HFFc6 (cell line): Measurements from ENCODE around the gene SP7. TPM values are rescaled to one million over a fixed set of nuclear protein-coding genes. Genes with fewer than 3 reads are reported as not detected.

Source experiments
- DNase-seq: peaks from one replicate; pipeline ENCODE4 v3.0.0-alpha.2; 2018
- H3K27ac Mint-ChIP-seq: 2 replicates; pipeline ENCODE4 v1.8.0; 2020; ENCODE audit warnings: mild to moderate bottlenecking, mixed read lengths
- H3K27me3 Mint-ChIP-seq: 2 replicates; pipeline ENCODE4 v1.8.0; 2021; ENCODE audit warnings: mild to moderate bottlenecking, moderate library complexity, mixed read lengths; ENCODE audit not compliant: insufficient read depth
- H3K36me3 Mint-ChIP-seq: 2 replicates; pipeline ENCODE4 v1.8.0; 2021; ENCODE audit warnings: low read depth, mixed read lengths
- H3K4me1 Mint-ChIP-seq: 2 replicates; pipeline ENCODE4 v1.8.0; 2020; ENCODE audit warnings: low read depth, mixed read lengths
- H3K4me3 Mint-ChIP-seq: 2 replicates; pipeline ENCODE4 v1.8.0; 2020; ENCODE audit warnings: mild to moderate bottlenecking, moderate library complexity, mixed read lengths
- H3K9me3 Mint-ChIP-seq: 2 replicates; pipeline ENCODE4 v1.8.0; 2020; ENCODE audit warnings: mild to moderate bottlenecking, mixed read lengths
- total RNA-seq, 6 experiments: library from RNA; stranded (reverse); fragmentation: NEBNext Ultra II Directional; extraction: Animal tissue kit (Norgen Biotek cat#: 25700); gene quantifications; 2 replicates in 1 of 6; 3 replicates in 5 of 6; pipeline ENCODE4 v1.2.3, GENCODE V29; 2021
- TF ChIP-seq, protein P1 (sequence below): fragments of 200-600 bp; sonication (generic); IDR thresholded peaks from 2 replicates; pipeline ENCODE4 v1.5.0; 2021; ENCODE audit warnings: antibody characterized with exemption, mild to moderate bottlenecking

Gene SP7
- total RNA-seq, 6 experiments from 2014 or later, result not detected

DNA sequence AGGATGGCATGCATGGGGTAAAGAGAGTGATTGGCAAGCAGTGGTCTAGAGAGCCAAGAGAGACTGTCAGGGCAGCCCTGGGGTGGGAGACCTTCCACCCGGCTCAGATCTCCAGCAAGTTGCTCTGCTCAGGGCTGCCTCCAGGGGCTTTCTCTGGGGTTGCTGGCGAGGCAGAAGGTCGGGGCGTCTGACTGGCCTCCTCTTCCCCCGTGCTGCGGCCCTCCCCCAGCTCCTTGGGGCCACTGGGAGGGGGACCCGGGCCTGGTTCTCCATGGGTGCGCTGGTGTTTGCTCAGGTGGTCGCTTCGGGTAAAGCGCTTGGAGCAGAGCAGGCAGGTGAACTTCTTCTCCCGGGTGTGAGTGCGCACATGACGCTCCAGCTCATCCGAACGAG is 8.1 kb downstream of the SP7 start:
- H3K4me1 Mint-ChIP-seq, result peaks cover 20% of the 10 kb centered on the region
- H3K4me3 Mint-ChIP-seq, result no peak overlapping the region
- DNase-seq, result no peak
- TF ChIP-seq, protein P1, sequence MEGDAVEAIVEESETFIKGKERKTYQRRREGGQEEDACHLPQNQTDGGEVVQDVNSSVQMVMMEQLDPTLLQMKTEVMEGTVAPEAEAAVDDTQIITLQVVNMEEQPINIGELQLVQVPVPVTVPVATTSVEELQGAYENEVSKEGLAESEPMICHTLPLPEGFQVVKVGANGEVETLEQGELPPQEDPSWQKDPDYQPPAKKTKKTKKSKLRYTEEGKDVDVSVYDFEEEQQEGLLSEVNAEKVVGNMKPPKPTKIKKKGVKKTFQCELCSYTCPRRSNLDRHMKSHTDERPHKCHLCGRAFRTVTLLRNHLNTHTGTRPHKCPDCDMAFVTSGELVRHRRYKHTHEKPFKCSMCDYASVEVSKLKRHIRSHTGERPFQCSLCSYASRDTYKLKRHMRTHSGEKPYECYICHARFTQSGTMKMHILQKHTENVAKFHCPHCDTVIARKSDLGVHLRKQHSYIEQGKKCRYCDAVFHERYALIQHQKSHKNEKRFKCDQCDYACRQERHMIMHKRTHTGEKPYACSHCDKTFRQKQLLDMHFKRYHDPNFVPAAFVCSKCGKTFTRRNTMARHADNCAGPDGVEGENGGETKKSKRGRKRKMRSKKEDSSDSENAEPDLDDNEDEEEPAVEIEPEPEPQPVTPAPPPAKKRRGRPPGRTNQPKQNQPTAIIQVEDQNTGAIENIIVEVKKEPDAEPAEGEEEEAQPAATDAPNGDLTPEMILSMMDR, result no peak
- H3K36me3 Mint-ChIP-seq, result no peaks in the 10 kb centered on the region
- peaks cover 13% of the 10 kb centered on the region for H3K27me3 Mint-ChIP-seq
- no peaks in the 10 kb centered on the region for H3K9me3 Mint-ChIP-seq
- no peak overlapping the region for H3K27ac Mint-ChIP-seq

DNA sequence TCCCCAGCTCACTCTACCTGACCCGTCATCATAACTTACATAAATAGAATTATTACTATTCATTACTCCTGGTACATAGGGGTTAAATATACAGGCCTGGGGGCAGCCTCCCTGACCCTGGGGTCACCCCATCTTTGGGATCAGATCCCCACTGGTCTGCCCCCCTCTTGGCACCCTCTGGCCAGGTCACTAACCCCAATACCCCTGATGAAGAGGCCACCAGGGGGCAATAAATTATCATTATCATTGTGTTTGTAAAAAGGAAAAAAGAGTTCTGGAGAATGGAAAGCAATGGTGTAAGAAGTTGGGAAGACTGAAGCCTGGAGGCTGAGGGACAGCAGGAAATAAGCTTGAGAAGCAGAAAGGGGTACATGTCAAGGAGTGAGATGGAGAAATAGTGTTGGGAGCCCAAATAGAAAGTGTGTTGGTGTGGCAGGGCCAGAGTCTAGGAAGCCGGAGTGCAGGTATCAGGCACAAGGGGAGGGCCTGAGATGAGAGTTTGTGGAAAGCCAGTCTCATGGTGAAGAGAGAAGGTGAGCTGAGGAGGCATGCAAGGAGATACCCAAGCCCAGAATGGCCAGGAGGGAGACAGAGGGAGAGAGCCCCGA is 8.6 kb downstream of the SP7 start:
- TF ChIP-seq, protein P1, result peak; percentile 79
- Mint-ChIP-seq H3K27me3 (peaks cover 13% of the 10 kb centered on the region), H3K4me3 (no peak overlapping the region), H3K36me3 (no peaks in the 10 kb centered on the region), H3K9me3 (no peaks in the 10 kb centered on the region), H3K27ac (no peak overlapping the region), H3K4me1 (peaks cover 20% of the 10 kb centered on the region)
- DNase-seq, result no peak

- Mint-ChIP-seq H3K36me3 (no peaks in the 10 kb centered on the region), H3K27me3 (peaks cover 10% of the 10 kb centered on the region), H3K9me3 (no peaks in the 10 kb centered on the region), H3K27ac (no peak overlapping the region), H3K4me3 (peak overlapping the region; percentile 71), H3K4me1 (peaks cover 23% of the 10 kb centered on the region)
- TF ChIP-seq, protein P1, result no peak
- no peak for DNase-seq
These were observed 9.5 kb downstream of the SP7 start for GRCh38 chr12:53326460-53327185.

DNA sequence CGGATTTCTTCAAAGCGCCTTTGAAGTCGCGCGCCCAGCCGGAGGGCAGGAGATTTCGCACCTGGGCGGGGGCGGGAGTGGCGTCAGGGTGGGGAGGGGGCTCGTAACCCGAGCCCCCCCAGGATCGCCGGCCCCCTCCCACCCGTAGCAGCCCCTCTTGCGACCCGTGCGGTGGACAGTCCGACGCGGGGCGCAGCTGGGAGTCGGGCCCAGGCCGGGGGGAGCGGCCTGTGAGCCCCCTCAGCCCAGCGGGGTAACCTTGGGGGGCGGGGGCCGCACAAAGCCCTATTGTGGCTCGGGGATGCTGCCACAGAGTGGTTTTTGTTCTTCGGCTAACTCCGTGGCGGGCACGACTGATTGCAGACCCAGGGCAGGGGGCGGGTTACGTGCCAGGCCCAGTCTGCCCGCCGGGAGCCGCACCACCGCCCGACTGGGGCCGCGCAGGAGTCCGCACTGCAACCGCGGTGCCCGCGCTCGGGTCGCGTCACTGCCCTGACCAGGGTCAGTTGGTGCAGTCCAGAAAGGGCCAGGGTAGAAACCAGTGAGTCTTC is 10.6 kb downstream of the SP7 start:
- Mint-ChIP-seq H3K36me3 (no peaks in the 10 kb centered on the region), H3K4me3 (peak overlapping the region; percentile 89), H3K9me3 (no peaks in the 10 kb centered on the region), H3K4me1 (peaks cover 34% of the 10 kb centered on the region), H3K27ac (no peak overlapping the region), H3K27me3 (peaks cover 12% of the 10 kb centered on the region)
- DNase-seq, result no peak
- TF ChIP-seq, protein P1, result no peak; the same call in 1 of the 2 replicates

DNA sequence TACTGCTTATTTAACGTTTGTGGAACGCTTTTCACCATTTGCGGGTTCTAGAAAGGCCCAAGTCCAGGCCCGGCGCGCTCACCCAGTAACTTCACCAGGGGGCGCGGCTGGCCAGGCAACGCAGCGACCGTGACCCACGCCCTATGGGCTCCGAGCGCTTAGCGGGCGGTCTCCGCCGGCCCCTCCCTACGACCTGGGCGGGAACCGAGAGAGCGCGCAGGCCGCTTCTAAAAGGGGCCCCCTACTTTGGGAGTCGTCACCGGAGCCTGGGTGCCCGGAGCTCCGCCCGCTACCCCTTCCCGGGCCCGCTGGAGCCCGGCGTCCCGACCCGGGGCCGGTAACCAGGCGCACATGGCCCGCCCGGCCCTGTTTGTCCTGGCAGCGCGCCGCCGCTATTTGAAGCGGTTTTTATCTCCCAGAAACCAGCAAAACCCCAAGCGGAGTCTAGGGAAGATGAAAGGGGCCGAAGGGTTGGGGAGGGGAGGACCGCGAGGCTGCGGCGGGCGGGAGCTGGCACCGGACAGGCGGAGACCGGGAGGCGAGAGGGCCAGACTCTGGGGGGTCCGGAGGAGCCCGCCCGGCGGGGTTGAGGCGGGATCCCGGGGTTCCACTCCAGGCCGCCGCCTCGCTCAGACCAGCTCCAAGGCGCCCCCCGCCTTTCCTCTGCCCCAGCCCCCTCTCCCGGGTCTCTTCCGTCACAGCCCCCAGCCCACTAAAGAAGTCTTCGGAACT is 11.2 kb downstream of the SP7 start:
- peak overlapping the region; percentile 89 for H3K4me3 Mint-ChIP-seq
- DNase-seq, result peak; percentile 85
- H3K9me3 Mint-ChIP-seq, result no peaks in the 10 kb centered on the region
- TF ChIP-seq, protein P1, result peak; percentile 88
- no peaks in the 10 kb centered on the region for H3K36me3 Mint-ChIP-seq
- H3K4me1 Mint-ChIP-seq, result peaks cover 40% of the 10 kb centered on the region
- H3K27ac Mint-ChIP-seq, result peak overlapping the region; percentile 97
- H3K27me3 Mint-ChIP-seq, result peaks cover 12% of the 10 kb centered on the region
